AG04449 (cell line): ENCODE results near the gene COG5.
A peak's percentile ranks its signal among the peaks of the same experiment; 100 is the strongest.

ENCODE experiments used
- CTCF ChIA-PET: fragments of 350-600 bp; formaldehyde crosslinking; extraction: SDS; loops from one replicate; lab custom pipeline; 2021; ENCODE audit warnings: antibody characterized with exemption; lab: Yijun Ruan, JAX
- POLR2A ChIA-PET: fragments of 400-600, 350-600 bp; formaldehyde crosslinking; extraction: SDS; loops from one replicate; lab custom pipeline; 2020; ENCODE audit warnings: antibody characterized with exemption, inconsistent platforms; lab: Yijun Ruan, JAX
- DNase-seq: peaks from one replicate; pipeline ENCODE4 v3.0.0-alpha.2; 2010; ENCODE audit warnings: low read depth, low spot score
- H3K4me3 ChIP-seq: 2 replicates; pipeline ENCODE4 v1.5.1; 2011; ENCODE audit warnings: low read depth, mild to moderate bottlenecking, control low read depth, low read length
- TF ChIP-seq, protein P1 (sequence below): IDR thresholded peaks from one replicate; pipeline ENCODE4 v1.5.1; 2011; ENCODE audit warnings: mild to moderate bottlenecking, moderate library complexity, low read length, control low read depth, inconsistent platforms; ENCODE audit not compliant: insufficient read depth; ENCODE audit errors: missing control alignments

The COG5 gene

DNA sequence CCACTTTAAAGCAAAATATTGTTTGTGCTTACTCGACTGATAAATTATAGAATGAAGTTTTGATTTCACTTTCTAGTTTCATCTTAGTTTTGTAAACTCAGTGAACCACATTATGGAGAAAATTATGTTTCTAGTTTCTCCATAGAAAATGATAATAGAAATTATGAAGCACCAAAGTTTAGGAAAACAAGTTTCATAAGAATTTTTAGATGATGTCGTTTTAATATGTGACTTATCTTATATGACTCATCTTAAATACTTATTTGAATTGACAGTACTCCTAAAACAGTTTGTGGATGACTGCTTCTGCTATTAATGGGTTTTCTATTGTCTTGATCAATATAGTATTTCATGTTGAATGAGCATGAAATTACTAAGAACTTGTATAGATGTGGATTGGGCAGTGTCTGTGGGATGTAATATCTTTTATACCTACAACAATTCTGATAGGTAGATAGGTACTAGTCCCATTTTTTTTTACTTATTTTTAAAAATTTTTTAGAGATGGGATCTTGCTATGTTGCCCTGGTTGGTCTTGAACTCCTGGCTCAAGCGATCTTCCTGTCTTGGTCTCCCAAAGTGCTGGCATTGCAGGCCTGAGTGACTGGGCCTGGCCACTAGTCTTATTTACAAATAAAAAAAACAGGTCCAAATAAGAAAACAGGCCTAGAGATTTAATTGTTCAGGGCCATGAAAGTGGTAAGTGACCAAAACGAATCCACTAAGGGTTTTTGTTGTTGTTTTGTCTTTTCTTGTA is 391.3 kb downstream of the COG5 start:
- no peak overlapping the region for H3K4me3 ChIP-seq
- ChIA-PET CTCF (interaction anchor here (0.8 to 1.4 kb wide), 2 partner anchors 8 to 9 kb away, joined by 4 read pairs; no protein-coding TSS in a partner anchor), POLR2A (interaction anchor here (0.7 kb wide), 1 partner anchor 663 kb away, joined by 3 read pairs; no protein-coding TSS in a partner anchor)
- TF ChIP-seq, protein P1, sequence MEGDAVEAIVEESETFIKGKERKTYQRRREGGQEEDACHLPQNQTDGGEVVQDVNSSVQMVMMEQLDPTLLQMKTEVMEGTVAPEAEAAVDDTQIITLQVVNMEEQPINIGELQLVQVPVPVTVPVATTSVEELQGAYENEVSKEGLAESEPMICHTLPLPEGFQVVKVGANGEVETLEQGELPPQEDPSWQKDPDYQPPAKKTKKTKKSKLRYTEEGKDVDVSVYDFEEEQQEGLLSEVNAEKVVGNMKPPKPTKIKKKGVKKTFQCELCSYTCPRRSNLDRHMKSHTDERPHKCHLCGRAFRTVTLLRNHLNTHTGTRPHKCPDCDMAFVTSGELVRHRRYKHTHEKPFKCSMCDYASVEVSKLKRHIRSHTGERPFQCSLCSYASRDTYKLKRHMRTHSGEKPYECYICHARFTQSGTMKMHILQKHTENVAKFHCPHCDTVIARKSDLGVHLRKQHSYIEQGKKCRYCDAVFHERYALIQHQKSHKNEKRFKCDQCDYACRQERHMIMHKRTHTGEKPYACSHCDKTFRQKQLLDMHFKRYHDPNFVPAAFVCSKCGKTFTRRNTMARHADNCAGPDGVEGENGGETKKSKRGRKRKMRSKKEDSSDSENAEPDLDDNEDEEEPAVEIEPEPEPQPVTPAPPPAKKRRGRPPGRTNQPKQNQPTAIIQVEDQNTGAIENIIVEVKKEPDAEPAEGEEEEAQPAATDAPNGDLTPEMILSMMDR, result no peak
- no peak for DNase-seq

- DNase-seq, result no peak
- no peak overlapping the region for H3K4me3 ChIP-seq
- CTCF ChIA-PET, result interaction anchor here (0.8 to 1.4 kb wide), 3 partner anchors 9 to 24 kb away, joined by 3 to 4 read pairs (median 4); no protein-coding TSS in a partner anchor
- POLR2A ChIA-PET, result no interaction called here
- TF ChIP-seq, protein P1, result no peak
These were observed 392.2 kb downstream of the COG5 start for GRCh38 chr7:107171496-107171895.

DNA sequence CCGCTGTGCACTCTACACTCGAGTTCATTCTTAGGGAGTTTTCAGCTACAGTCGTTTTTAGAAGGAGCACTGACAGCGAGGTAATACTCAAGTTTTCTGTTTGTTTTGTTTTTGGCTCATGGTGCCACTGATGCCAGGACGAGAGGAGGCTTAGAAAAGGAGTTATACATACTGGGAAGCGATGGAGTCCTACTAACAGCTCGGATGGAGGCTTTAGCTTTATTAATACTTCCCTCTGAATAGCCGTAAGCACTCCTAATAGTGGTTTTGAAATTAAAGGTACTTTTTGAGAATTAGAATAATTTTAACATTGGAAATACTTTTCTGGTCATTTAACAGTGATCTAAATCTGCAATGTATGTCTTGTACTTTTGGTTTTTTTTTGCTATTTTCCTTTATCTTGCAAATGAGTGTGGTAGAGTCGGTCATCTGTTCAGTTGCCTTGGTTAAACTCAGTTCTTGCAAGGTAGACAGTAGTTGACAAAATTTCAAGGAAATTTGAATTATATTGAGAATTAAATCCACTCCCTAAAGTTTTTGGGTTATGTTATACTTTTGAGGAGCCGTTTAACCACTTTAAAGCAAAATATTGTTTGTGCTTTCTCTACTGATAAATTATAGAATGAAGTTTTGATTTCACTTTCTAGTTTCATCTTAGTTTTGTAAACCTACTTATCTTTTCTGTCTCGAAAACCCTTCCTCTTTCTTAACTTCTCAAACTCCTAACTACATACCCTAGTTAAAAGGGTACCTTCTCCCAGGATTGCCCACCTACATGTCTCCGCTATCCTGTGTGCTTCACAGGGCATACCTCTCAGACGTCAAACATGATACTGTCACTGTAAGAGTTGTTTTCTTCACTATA is 393.4 kb downstream of the COG5 start:
- H3K4me3 ChIP-seq, result peak overlapping the region; percentile 95
- ChIA-PET CTCF (interaction anchor here (0.9 to 9.9 kb wide), 3 partner anchors 20 to 224 kb away, joined by 3 to 140 read pairs (median 4); no protein-coding TSS in a partner anchor), POLR2A (interaction anchor here (0.8 kb wide), 1 partner anchor 10 kb away, joined by 4 read pairs; no protein-coding TSS in a partner anchor)
- TF ChIP-seq, protein P1, result no peak
- no peak for DNase-seq

GRCh38 chr7:107169120-107170050 is 394.3 kb downstream of the COG5 start:
- peak; percentile 65 for DNase-seq
- TF ChIP-seq, protein P1, result no peak
- ChIA-PET POLR2A (interaction anchor here (0.6 to 1.5 kb wide), 5 partner anchors 11 to 1057 kb away, joined by 3 to 4 read pairs (median 4); partner anchors contain the start of genes COG5, DUS4L and SYPL1), CTCF (interaction anchor here (0.9 to 9.9 kb wide), 4 partner anchors 10 to 223 kb away, joined by 3 to 140 read pairs (median 4); no protein-coding TSS in a partner anchor)
- peak overlapping the region; percentile 95 for H3K4me3 ChIP-seq

- peak; percentile 100 for DNase-seq
- TF ChIP-seq, protein P1, result no peak
- peak within 1 kb of the TSS; percentile 95 for H3K4me3 ChIP-seq
- CTCF ChIA-PET, result interaction anchor here (1.0 to 9.9 kb wide), 5 partner anchors 11 to 711 kb away, joined by 3 to 140 read pairs (median 3); no protein-coding TSS in a partner anchor
- POLR2A ChIA-PET, result interaction anchor here (0.6 to 1.5 kb wide), 6 partner anchors 12 to 1056 kb away, joined by 3 to 5 read pairs (median 4); partner anchors contain the start of genes COG5, DUS4L and SYPL1
These were observed 395.2 kb downstream of the COG5 start, which contains the start of gene HBP1 for GRCh38 chr7:107168233-107169119. HBP1 (plus strand) TSS chr7:107169003; CDS start chr7:107179894, 10,891 bp downstream.
